GM18870 (cell line): Measurements from ENCODE around the gene DNAJC25.
"Not testable (repeated sequence)": the region's sequence is repeated elsewhere in the genome, so short reads cannot be mapped to it uniquely, and the experiment has no call there.

Experiments used
- ATAC-seq: cut with Tn5 transposase; IDR thresholded peaks from one replicate; pipeline ENCODE4 v1.9.1; 2021; ENCODE audit warnings: moderate library complexity; ENCODE audit not compliant: unreplicated experiment

DNAJC25 gene

GRCh38 chr9:111631214-111631971 lies at the start of gene DNAJC25:
TSS of gene DNAJC25 (plus strand) at chr9:111631334. CDS start at chr9:111631408, 74 bp downstream.
- ATAC-seq = peak; percentile 96

DNA sequence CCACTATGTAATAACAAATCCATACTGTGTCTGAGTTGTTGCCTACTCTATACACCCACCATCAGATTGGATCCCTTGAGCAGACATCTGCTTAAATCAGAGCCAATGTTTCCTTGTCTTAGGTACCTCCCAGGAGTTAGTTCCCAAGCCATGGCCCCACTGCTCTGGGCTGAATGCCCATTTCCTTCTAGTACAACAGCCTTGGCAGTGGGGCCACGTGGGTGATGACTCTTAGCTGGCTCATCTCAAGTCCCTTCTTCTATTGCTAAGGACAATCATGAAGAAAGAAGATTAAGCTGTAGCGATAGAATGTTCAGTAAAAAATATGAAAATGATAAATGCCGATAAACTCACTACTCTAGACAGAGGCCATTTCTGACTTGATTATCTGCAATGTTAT lies 48.2 kb upstream of the DNAJC25 start:
- ATAC-seq = no peak

DNA sequence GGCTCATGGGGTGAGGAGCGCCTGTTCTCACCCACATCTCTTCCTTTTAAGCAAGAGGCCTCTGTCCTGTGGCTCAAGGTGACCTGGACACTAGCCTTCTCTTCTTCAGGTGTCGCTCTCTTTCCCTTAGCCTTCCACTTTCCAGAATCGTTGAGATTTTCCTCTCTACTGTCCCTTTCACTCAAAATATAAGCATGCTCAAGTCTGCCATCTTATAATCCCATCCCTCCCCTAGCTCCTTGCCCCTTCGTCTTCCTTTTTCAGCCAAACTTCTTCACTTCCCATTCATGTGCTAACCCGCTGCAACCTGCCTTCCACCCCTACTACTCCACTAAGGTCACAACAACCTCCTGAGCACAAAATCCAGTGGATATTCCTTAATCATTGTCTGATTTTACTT lies 44.8 kb upstream of the DNAJC25 start:
- no peak for ATAC-seq

- ATAC-seq = no peak
Observed at GRCh38 chr9:111588846-111589245, 42.3 kb upstream of the DNAJC25 start.

- ATAC-seq = no peak
Observed at GRCh38 chr9:111597852-111598732, 33.0 kb upstream of the DNAJC25 start.

DNA sequence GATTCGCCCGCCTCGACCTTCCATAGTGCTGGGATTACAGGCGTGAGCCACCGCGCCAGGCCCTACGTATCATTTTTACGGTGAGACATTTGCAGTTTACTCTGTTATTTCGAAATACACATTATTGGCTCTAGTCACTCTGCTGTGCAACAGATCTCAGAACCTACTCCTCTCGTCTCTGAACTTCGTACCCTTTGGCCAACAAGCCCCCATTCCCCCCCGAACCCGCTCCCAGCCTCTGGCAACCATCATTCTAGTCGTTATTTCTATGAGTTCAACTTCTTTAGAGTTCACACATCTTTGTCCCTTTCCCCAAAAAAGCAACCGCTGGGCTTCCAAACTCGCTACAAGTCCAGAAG lies 32.4 kb upstream of the DNAJC25 start:
- no peak for ATAC-seq

DNA sequence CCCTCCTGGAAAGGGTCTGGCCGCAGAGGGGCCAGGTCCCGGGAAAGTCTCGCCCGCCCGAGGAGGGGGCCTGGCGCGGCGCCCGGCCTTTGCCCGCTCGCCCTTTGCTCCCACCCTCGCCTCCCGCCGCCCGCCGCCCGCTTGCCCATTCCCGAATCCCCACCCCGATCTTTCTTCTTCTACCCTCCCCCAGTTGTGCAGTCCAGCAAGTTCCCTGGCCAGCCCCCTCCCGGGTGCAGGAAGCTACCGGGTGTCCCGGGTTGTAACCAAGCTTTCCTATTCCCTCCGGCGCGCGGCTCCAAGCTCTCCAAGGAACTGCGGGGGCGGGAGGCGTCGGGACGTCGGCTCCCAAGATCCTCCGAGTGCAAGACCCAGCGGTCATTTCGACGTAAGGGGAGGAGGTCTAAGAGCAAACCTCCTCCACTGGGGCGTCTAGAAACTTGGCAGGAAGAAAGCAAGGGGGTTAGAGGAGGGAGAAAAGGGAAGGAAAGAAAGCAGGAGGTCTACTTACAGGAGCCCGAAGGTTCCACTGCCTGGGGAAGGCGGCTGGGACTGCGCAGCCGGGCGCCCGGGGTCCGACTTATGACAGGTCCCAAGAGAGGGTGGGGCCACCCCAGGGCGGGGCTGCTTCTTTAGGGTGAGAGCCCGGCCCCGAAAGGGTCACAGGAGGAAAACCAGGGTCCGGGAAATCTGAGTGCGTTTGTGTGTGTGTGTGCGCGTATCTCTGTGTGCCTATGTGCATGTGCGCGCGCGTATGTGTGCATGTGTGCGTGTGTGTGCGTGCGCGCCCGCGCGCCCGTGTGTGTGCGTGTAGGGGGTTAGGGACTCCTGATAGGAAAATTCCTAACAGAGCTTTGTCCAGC lies 31.8 kb upstream of the DNAJC25 start, which contains the start of gene PTGR1:
TSS of gene PTGR1 (minus strand) at position 556 of the 863 bp plus-strand sequence. CDS start 2,225 bp downstream, outside the sequence.
- ATAC-seq = no peak

DNA sequence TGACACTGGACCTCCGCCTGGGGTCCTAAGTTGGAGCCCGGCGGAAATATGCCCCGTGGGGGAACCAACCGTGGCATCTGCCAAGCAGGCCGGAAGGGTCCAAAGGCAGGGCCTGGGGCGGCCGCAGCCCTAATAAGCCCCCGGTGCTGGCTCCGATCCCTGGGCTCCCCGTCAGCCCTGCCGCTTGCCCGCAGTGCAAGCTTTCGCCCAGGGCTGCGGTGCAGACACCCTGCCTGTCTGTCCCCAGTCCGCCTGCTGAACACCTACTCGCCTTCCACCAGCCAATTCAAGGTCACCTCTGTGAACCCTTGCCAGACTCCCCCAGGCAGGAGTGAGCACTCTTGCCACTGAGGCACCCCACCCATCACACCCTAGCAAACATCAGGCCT lies 31.2 kb upstream of the DNAJC25 start:
- ATAC-seq = no peak

DNA sequence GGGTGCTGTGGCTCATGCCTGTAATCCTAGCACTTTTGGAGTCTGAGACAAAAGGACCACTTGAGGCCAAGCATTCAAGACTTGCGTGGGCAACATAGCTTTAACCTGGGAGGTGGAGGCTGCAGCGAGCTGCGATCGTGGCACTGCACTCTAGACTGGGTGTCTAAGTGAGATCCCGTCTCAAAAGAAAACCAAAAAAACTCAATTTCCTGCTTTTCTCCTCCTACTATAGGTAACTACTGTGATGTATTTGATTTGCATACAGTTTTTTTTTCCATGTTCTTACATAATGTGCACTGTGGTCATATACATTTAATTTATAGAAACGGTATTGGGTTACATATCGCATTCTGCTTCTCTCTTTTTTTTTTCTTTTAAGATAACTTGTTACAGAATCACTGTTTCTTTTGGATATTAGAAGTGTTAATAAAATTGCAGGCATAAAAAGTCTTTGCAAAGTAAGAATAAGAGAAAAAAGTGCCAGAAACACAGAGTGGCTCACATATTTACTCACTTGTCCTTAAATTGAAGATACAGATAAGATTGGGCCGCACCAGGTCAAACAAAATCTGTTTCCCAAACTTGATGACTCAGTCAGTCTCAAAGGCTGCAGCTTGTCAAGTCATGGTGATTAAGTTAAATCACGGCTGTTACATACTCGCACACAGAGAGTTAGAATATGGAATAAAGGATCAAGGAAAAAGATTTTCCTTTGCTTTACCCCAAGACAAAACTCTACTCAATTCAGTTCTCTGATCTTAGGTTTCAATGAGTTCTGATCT lies 29.7 kb upstream of the DNAJC25 start:
- ATAC-seq = no peak

DNA sequence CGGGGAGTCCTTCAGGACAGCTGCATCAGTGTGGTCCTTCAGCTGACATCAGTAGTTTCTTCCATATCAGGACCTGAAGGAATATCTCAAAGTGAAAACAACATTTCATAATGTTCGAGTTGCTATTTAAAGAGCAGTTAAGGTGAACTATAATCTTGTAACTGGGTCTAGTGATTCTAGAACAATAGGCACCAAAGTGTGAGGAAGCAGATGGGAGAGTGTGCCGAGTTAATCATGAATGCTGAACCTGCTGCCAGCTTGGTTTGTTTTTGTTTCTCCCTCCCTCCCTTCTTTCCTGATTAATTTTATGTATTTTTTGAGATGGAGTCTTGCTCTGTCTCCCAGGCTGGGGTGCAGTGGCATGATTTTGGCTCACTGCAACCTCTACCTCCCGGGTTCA lies 28.1 kb upstream of the DNAJC25 start:
- no peak for ATAC-seq

DNA sequence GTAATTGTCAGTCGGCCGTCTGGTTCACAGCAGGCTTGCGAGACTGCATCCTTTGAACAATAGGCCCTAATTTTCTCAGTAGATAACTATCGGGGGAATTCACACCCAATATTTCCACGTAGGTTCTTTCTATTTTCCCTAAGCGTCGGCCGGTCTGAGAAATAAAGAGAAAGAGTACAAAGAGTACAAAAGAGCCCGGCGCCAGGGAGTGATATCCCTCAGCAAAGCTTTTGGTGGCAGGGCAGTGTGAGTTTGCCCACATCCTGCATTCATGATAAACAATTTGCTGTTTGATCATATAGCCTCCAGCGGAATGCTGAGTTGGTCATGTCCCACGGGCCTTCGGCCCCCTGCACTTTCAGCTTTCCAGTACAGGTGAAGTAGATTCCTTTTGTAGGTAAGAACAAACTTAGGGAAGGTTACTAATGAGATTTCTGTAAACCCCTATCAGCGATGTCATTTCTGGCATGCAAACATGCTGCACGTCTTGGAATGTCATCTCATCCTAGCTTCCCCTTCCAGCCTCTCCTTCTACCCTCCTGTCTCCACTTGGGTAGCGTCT lies 27.0 kb upstream of the DNAJC25 start:
- ATAC-seq = no peak

- no peak for ATAC-seq
Observed at GRCh38 chr9:111605041-111605559, 26.0 kb upstream of the DNAJC25 start.

GRCh38 chr9:111610149-111610548 lies 21.0 kb upstream of the DNAJC25 start:
- no peak for ATAC-seq

DNA sequence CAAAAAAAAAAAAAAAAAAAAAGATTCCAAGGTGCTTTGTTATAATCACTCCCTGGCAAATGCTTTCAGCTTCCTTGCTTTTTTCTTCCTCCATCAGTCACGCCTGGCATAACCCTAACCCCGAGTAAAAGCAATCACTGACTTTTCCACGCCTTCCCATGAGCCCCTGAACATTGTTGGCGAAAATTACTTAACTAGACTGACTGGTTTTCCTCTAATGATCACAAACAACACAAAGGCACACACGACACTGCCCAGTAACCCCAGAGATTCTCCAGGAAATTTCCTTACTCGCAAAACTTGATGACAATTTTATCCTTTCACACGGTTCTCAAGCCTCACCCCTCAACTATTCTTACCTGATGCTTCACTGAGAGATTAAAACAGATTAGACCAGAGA lies 20.3 kb upstream of the DNAJC25 start:
- ATAC-seq = no peak

DNA sequence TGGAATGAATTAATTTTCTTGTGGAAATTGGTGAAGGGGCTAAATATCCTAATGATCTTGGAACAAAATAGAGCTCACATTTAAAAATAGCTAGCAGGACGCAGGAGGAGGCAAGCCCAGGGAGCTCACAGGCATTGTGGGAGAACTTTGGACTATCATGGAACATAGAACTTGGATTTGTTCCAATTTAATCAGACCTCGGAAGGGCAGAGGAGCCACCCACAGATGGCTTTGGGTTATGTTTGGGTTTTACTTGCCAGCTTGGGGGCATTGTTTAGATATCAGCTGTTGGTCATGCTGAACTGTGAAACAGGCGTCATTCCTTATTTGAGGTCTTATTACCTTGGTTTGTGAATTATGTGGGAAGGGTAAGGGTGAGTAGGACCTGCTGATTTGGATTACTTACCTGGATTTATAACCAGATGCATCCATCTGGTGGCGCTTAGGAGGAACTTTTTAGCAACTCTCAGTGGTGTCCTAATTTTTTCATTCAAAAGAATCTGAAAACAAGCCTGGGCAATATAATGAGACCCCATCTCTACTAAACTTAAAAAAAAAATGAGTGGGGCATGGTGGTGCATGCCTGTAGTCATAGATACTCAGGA lies 17.6 kb upstream of the DNAJC25 start:
- ATAC-seq = no peak

DNA sequence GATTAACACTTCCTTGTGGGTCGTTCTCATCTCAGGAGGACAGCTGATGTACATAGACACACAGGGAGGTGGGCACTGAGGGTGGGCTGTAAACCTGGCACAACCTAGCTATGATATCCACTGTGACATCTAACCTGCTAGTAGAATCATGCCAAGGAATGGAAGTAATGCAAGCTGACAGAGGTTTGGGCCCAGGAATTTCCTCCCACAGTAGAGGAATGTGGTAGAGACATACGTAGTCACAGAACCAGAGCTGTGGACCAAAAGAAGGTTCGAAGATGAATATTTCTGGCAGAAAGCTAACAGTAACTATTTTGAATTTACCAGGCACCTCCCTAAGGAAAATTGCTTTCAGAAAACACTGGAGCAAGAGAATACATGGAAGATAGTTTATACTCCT lies 15.2 kb upstream of the DNAJC25 start:
- ATAC-seq = no peak

DNA sequence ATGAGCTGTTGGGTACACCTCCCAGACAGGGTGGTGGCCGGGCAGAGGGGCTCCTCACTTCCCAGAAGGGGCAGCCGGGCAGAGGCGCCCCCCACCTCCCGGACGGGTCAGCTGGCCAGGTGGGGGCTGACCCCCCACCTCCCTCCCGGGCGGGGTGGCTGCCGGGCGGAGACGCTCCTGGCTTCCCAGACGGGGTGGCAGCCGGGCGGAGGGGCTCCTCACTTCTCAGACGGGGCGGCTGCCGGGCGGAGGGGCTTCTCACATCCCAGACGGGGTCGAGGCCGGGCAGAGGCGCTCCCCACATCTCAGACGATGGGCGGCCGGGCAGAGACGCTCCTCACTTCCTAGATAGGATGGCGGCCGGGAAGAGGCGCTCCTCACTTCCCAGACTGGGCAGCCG lies 13.8 kb upstream of the DNAJC25 start:
- ATAC-seq = not testable (repeated sequence)

- no peak for ATAC-seq
Observed at GRCh38 chr9:111621895-111622480, 9.1 kb upstream of the DNAJC25 start.

- ATAC-seq = no peak
Observed at GRCh38 chr9:111622626-111623025, 8.5 kb upstream of the DNAJC25 start.
